Brain microvascular endothelial cell (primary cell): ENCODE results near the gene PBX4.

Experiments used
- DNase-seq: peaks from one replicate; pipeline ENCODE4 v3.0.0-alpha.2; 2020
- H3K27ac ChIP-seq: fragments of 250-450 bp; sonication (Bioruptor Pico); 2 replicates; pipeline ENCODE4 v1.5.1; 2020; ENCODE audit warnings: mild to moderate bottlenecking, moderate library complexity
- H3K27me3 ChIP-seq: fragments of 250-450 bp; sonication (Bioruptor Pico); replicated peaks from 2 replicates; pipeline ENCODE4 v1.5.1; 2020; ENCODE audit warnings: mild to moderate bottlenecking
- H3K36me3 ChIP-seq: fragments of 250-450 bp; sonication (Bioruptor Pico); replicated peaks from 2 replicates; pipeline ENCODE4 v1.5.1; 2020; ENCODE audit warnings: mild to moderate bottlenecking
- H3K4me3 ChIP-seq: 2 replicates; pipeline ENCODE4 v1.5.1; 2011; ENCODE audit warnings: low read depth, mild to moderate bottlenecking, control low read depth, low read length, moderate library complexity
- in situ Hi-C: cut with HindIII; loops from 2 replicates; pipeline ENCODE4 v1.10.0; 2017; ENCODE audit warnings: low sequenced_read_pairs, low pct_ligation_motif_present
- TF ChIP-seq, protein P1 (sequence below): IDR thresholded peaks from 2 replicates; pipeline ENCODE4 v1.5.1; 2011; ENCODE audit warnings: low read depth, mild to moderate bottlenecking, moderate library complexity, low read length, control low read depth, inconsistent platforms; ENCODE audit errors: missing control alignments

PBX4 gene

GRCh38 chr19:19539698-19540063, 78.8 kb downstream of the PBX4 start:
- no peak overlapping the region for H3K4me3 ChIP-seq
- TF ChIP-seq, protein P1, sequence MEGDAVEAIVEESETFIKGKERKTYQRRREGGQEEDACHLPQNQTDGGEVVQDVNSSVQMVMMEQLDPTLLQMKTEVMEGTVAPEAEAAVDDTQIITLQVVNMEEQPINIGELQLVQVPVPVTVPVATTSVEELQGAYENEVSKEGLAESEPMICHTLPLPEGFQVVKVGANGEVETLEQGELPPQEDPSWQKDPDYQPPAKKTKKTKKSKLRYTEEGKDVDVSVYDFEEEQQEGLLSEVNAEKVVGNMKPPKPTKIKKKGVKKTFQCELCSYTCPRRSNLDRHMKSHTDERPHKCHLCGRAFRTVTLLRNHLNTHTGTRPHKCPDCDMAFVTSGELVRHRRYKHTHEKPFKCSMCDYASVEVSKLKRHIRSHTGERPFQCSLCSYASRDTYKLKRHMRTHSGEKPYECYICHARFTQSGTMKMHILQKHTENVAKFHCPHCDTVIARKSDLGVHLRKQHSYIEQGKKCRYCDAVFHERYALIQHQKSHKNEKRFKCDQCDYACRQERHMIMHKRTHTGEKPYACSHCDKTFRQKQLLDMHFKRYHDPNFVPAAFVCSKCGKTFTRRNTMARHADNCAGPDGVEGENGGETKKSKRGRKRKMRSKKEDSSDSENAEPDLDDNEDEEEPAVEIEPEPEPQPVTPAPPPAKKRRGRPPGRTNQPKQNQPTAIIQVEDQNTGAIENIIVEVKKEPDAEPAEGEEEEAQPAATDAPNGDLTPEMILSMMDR = no peak
- in situ Hi-C loops = no loop called here

GRCh38 chr19:19538785-19539166, 79.7 kb downstream of the PBX4 start:
- in situ Hi-C loops = no loop called here
- TF ChIP-seq, protein P1 = no peak
- Histone ChIP-seq H3K36me3 (no peaks in the 10 kb centered on the region), H3K27me3 (peaks cover 15% of the 10 kb centered on the region), H3K27ac (no peak overlapping the region), H3K4me3 (no peak overlapping the region)
- no peak for DNase-seq

More at GRCh38 chr19:19539698-19540063, 78.8 kb downstream of the PBX4 start:
- Histone ChIP-seq H3K36me3 (no peaks in the 10 kb centered on the region), H3K27ac (no peak overlapping the region), H3K27me3 (peaks cover 15% of the 10 kb centered on the region)
- no peak for DNase-seq

DNA sequence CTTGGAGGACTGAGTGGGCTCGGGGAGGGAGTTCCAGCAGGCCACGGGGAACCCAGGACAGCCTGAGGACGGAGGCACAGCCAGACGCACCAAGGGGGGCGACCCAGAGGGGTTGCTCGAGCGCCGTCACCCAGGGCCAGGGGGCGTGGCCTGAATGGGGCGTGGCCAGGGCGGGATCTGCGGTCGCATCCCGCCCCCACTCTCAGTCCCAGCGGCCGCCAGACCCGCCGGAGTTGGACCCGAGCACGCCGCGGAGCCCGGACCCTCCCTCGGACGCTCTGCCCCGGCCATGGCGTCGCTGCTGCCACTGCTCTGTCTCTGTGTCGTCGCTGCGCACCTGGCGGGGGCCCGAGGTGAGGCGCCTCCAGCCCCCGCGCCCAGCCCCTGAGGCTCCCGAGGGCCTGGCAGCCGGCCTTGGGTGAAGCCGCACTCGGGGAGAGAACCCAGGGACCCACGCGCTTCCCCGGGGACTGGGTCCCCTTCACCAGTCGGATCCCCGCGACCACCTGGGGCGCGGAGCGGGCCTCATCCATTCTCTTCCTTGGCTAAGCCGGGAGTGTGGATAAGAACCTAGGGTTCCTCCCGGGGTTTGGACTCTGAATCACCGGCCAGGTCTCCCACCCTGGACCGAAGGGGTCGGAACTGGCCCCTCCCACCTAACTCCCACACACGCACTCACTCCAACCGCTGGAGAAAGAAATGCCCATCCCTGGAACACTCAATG, 80.3 kb downstream of the PBX4 start, which contains the start of gene CILP2:
CILP2 (plus strand) TSS at position 205 of the 724 bp plus-strand sequence; CDS start at position 290, 85 bp downstream.
- Histone ChIP-seq H3K27ac (no peak within 1 kb of the TSS), H3K27me3 (peaks cover 15% of the 10 kb centered on the region), H3K4me3 (no peak within 1 kb of the TSS), H3K36me3 (no peaks in the 10 kb centered on the region)
- TF ChIP-seq, protein P1 = no peak
- in situ Hi-C loops = no loop called here
- no peak for DNase-seq

GRCh38 chr19:19537075-19538048, 81.1 kb downstream of the PBX4 start:
- in situ Hi-C loops = no loop called here
- H3K27me3 ChIP-seq = peaks cover 15% of the 10 kb centered on the region
- DNase-seq = no peak

GRCh38 chr19:19535311-19536191, 82.9 kb downstream of the PBX4 start:
- TF ChIP-seq, protein P1 = no peak
- H3K27ac ChIP-seq = no peak overlapping the region
- DNase-seq = no peak
- no peaks in the 10 kb centered on the region for H3K36me3 ChIP-seq
- H3K4me3 ChIP-seq = no peak overlapping the region
- peaks cover 15% of the 10 kb centered on the region for H3K27me3 ChIP-seq
- in situ Hi-C loops = no loop called here

More at GRCh38 chr19:19537075-19538048, 81.1 kb downstream of the PBX4 start:
- H3K4me3 ChIP-seq = no peak overlapping the region
- no peak overlapping the region for H3K27ac ChIP-seq
- TF ChIP-seq, protein P1 = no peak
- H3K36me3 ChIP-seq = no peaks in the 10 kb centered on the region
